ENCODE measurements around the gene BACE2. TPM values are rescaled to one million over a fixed set of nuclear protein-coding genes. Genes with fewer than 3 reads are reported as not detected.
"Not testable (repeated sequence)": the region's sequence is repeated elsewhere in the genome, so short reads cannot be mapped to it uniquely, and the experiment has no call there.

The BACE2 gene
- polyA plus RNA-seq, 3 donors = 18.3 to 36.4 (median 19.9) TPM

- no peak overlapping the region for H3K27ac ChIP-seq (ENCODE audit: low read depth, low read length)
- 56 to 80% (median 73%) methylated on average over 44 of the region's 44 CpGs for WGBS, 3 donors
Observed at GRCh38 chr21:41247561-41248545, 79.9 kb downstream of the BACE2 start.

- WGBS, 3 donors = 87 to 96% (median 90%) methylated on average over 11 of the region's 11 CpGs
Observed at GRCh38 chr21:41249476-41249875, 81.5 kb downstream of the BACE2 start.

GRCh38 chr21:41250519-41250918, 82.6 kb downstream of the BACE2 start:
- 51 to 76% (median 65%) methylated on average over 8 of the region's 8 CpGs for WGBS, 3 donors

More at GRCh38 chr21:41249476-41249875, 81.5 kb downstream of the BACE2 start:
- H3K27ac ChIP-seq (ENCODE audit: low read depth, low read length) = no peak overlapping the region

GRCh38 chr21:41251961-41252642, 84.1 kb downstream of the BACE2 start:
- 88 to 89% (median 89%) methylated on average over 12 of the region's 12 CpGs for WGBS, 3 donors
- no peak overlapping the region for H3K27ac ChIP-seq (ENCODE audit: low read depth, low read length)

More at GRCh38 chr21:41250519-41250918, 82.6 kb downstream of the BACE2 start:
- no peak overlapping the region for H3K27ac ChIP-seq (ENCODE audit: low read depth, low read length)

GRCh38 chr21:41254090-41254700, 86.2 kb downstream of the BACE2 start:
- WGBS, 3 donors = 65 to 84% (median 66%) methylated on average over 4 of the region's 4 CpGs
- no peak overlapping the region for H3K27ac ChIP-seq (ENCODE audit: low read depth, low read length)

GRCh38 chr21:41255190-41255589, 87.2 kb downstream of the BACE2 start:
- no peak overlapping the region for H3K27ac ChIP-seq (ENCODE audit: low read depth, low read length)
- 92 to 96% (median 96%) methylated on average over 9 of the region's 9 CpGs for WGBS, 3 donors

- 95 to 96% (median 95%) methylated on average over 1 of the region's 1 CpG for WGBS, 3 donors
- H3K27ac ChIP-seq (ENCODE audit: low read depth, low read length) = not testable (repeated sequence)
Observed at GRCh38 chr21:41256231-41256630, 88.3 kb downstream of the BACE2 start.

- H3K27ac ChIP-seq (ENCODE audit: low read depth, low read length) = no peak overlapping the region
- WGBS, 3 donors = 93 to 97% (median 97%) methylated on average over 22 of the region's 22 CpGs
Observed at GRCh38 chr21:41256771-41257702, 89.1 kb downstream of the BACE2 start.

- WGBS, 3 donors = 43 to 92% (median 83%) methylated on average over 3 of the region's 3 CpGs
- no peak overlapping the region for H3K27ac ChIP-seq (ENCODE audit: low read depth, low read length)
Observed at GRCh38 chr21:41258617-41259016, 90.7 kb downstream of the BACE2 start.

- 87 to 97% (median 95%) methylated on average over 8 of the region's 8 CpGs for WGBS, 3 donors
- H3K27ac ChIP-seq (ENCODE audit: low read depth, low read length) = no peak overlapping the region
Observed at GRCh38 chr21:41260428-41260827, 92.5 kb downstream of the BACE2 start.

- 91 to 95% (median 94%) methylated on average over 2 of the region's 2 CpGs for WGBS, 3 donors
- no peak overlapping the region for H3K27ac ChIP-seq (ENCODE audit: low read depth, low read length)
Observed at GRCh38 chr21:41267346-41267745, 99.4 kb downstream of the BACE2 start.

GRCh38 chr21:41269535-41269934, 101.6 kb downstream of the BACE2 start:
- WGBS, 3 donors = 41 to 58% (median 56%) methylated on average over 1 of the region's 1 CpG
- H3K27ac ChIP-seq (ENCODE audit: low read depth, low read length) = no peak overlapping the region

- 84 to 91% (median 89%) methylated on average over 12 of the region's 12 CpGs for WGBS, 3 donors
- H3K27ac ChIP-seq (ENCODE audit: low read depth, low read length) = no peak overlapping the region
Observed at GRCh38 chr21:41277196-41277595, 109.2 kb downstream of the BACE2 start.

GRCh38 chr21:41277846-41278245, 109.9 kb downstream of the BACE2 start:
- WGBS, 3 donors = 66 to 75% (median 74%) methylated on average over 4 of the region's 4 CpGs

GRCh38 chr21:41280115-41280919, 112.4 kb downstream of the BACE2 start:
- no peak overlapping the region for H3K27ac ChIP-seq (ENCODE audit: low read depth, low read length)
- 56 to 63% (median 59%) methylated on average over 18 of the region's 18 CpGs for WGBS, 3 donors

More at GRCh38 chr21:41277846-41278245, 109.9 kb downstream of the BACE2 start:
- H3K27ac ChIP-seq (ENCODE audit: low read depth, low read length) = no peak overlapping the region

GRCh38 chr21:41282412-41282811, 114.5 kb downstream of the BACE2 start:
- 41 to 49% (median 49%) methylated on average over 3 of the region's 3 CpGs for WGBS, 3 donors
- H3K27ac ChIP-seq (ENCODE audit: low read depth, low read length) = no peak overlapping the region

- H3K27ac ChIP-seq (ENCODE audit: low read depth, low read length) = no peak overlapping the region
- WGBS, 3 donors = 16 to 17% (median 17%) methylated on average over 8 of the region's 8 CpGs
Observed at GRCh38 chr21:41283211-41283818, 115.4 kb downstream of the BACE2 start.

Measured in adipose tissue (tissue), 3 donors.